Mammary microvascular endothelial cell (primary cell): ENCODE measurements around the gene PMS2. TPM values are rescaled to one million over a fixed set of nuclear protein-coding genes. Genes with fewer than 3 reads are reported as not detected.

ENCODE experiments used
- total RNA-seq: library from RNA; depleted of rRNA; stranded (reverse); fragments of >200 nt; gene quantifications from 2 replicates; pipeline ENCODE4 v1.2.3, GENCODE V29; 2015

The PMS2 gene
- 10.8 and 12.5 TPM in 2 replicates for total RNA-seq

GRCh38 chr7:6008668-6009611 lies at the start of gene PMS2, which contains the start of gene AIMP2:
PMS2 (minus strand) TSS chr7:6009049; CDS start chr7:6009019, 30 bp downstream.
AIMP2 (plus strand) TSS chr7:6009272; CDS start chr7:6009364, 92 bp downstream.

GRCh38 chr7:6030988-6031387 lies 22.1 kb upstream of the PMS2 start, which contains the start of gene ANKRD61:
ANKRD61 (plus strand) TSS chr7:6031376; CDS start chr7:6031376, 0 bp downstream.

GRCh38 chr7:5970347-5970911 lies 38.4 kb downstream of the PMS2 start, which contains the start of gene RSPH10B:
RSPH10B (minus strand) TSS chr7:5970689; CDS start chr7:5967116, 3,573 bp downstream.

Other genes with a start within 250 kb of the PMS2 start
- 28.9 and 30.9 TPM in 2 replicates for gene RNF216, start 227.4 kb downstream of the PMS2 start, total RNA-seq
- not detected in 2 replicates for gene OCM, start 128.3 kb downstream of the PMS2 start, total RNA-seq
- gene CCZ1, start 110.3 kb downstream of the PMS2 start, total RNA-seq, result 92.5 and 104 TPM in 2 replicates
- 0.05 and 0.53 TPM in 2 replicates for gene RSPH10B, start 38.4 kb downstream of the PMS2 start, total RNA-seq
- gene AIMP2, start 223 bp upstream of the PMS2 start, total RNA-seq, result 96.9 and 101 TPM in 2 replicates
- 0.20 and 0.40 TPM in 2 replicates for gene ANKRD61, start 22.3 kb upstream of the PMS2 start, total RNA-seq
- gene EIF2AK1, start 50.1 kb upstream of the PMS2 start, total RNA-seq, result 99.1 and 140 TPM in 2 replicates
- gene USP42, start 95.9 kb upstream of the PMS2 start, total RNA-seq, result 4.1 and 5.3 TPM in 2 replicates